HFF-Myc (cell line): ENCODE measurements around the gene AMOTL1.
A peak's percentile ranks its signal among the peaks of the same experiment; 100 is the strongest.

Experiments
- DNase-seq: peaks from one replicate; pipeline ENCODE4 v3.0.0-alpha.2; 2011; ENCODE audit warnings: low read depth; ENCODE audit errors: extremely low read depth
- H3K4me3 ChIP-seq: replicated peaks from 2 replicates; pipeline ENCODE4 v1.5.1; 2011; ENCODE audit warnings: low read depth, mild to moderate bottlenecking, control low read depth, low read length
- TF ChIP-seq, protein P1 (sequence below): IDR thresholded peaks from 2 replicates; pipeline ENCODE4 v1.5.1; 2012; ENCODE audit warnings: mild to moderate bottlenecking, low read depth, low read length, control low read depth; ENCODE audit errors: missing control alignments

The AMOTL1 gene

DNA sequence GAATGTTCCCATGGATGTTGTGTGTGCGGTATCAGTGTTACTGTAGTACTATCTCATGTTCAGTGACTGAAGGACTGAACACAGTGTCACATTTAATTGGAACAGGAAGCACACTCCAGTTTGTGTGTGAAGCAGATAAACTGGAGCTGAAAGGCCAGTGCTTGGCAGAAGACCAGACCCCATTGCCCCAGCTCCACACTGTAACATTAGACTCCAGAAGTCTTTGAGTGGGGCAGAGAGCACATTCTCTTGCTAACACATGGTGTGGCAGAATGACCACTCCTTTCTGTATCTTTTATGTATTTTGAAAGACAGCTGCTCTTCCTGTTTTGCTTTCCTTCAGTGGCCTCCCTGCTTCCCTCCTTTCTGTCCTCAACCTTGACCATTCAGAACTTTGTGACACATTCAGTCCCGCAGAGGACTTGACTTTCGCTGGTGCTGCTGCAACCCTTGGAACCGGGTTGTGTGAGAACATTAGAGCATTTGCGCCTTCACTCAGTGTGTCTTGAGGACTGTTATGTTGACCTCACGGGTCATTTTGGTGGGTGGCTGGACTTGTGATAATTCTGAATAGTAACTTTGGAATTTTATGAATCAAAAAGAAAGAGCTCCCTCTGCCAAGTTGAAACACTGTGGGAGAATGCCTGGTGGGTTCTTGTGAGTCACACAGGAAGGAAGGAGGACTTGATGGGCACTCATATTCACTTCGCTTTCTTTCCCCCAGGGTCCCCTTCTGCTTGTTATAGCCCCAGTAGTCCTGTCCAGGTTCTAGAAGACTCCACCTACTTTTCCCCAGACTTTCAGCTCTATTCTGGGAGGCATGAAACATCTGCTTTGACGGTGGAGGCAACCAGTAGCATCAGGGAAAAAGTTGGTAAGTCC is 26.4 kb downstream of the AMOTL1 start:
- peak; percentile 88 for DNase-seq
- peak overlapping the region; percentile 6 for H3K4me3 ChIP-seq
- TF ChIP-seq, protein P1, sequence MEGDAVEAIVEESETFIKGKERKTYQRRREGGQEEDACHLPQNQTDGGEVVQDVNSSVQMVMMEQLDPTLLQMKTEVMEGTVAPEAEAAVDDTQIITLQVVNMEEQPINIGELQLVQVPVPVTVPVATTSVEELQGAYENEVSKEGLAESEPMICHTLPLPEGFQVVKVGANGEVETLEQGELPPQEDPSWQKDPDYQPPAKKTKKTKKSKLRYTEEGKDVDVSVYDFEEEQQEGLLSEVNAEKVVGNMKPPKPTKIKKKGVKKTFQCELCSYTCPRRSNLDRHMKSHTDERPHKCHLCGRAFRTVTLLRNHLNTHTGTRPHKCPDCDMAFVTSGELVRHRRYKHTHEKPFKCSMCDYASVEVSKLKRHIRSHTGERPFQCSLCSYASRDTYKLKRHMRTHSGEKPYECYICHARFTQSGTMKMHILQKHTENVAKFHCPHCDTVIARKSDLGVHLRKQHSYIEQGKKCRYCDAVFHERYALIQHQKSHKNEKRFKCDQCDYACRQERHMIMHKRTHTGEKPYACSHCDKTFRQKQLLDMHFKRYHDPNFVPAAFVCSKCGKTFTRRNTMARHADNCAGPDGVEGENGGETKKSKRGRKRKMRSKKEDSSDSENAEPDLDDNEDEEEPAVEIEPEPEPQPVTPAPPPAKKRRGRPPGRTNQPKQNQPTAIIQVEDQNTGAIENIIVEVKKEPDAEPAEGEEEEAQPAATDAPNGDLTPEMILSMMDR = no peak

DNA sequence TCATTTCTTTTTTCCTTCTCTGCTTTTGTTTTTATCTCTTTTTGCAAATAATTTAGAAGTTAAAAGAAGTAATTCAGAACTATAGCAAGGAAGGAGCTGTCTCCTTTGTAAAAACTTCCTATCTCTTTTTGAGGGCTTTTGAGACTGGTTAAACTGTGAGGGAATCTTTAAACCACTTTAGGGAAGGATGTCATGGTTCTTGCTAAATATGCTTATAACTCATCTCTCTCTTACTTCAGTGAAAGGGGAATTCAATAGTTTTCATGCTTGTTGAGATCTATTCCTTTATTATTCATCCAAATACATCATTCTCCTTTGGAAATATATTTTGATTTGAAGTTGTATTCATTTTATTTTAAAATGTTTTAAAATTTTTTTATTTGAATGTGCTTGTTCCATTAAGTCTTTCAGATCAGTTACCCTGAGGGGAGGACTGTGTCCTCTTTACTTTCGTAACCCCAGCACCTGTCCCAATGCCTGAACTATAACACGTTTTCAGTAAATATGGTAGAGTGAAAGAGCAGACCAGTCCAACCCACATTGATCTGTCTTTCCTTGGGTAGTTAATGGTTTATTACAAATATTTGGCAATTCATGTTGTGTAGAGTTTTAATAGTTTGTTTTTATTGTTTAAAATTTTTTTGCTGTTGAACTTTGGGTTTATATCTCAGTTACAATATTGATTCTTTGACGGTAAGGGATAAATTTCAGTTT is 27.5 kb downstream of the AMOTL1 start:
- DNase-seq = no peak
- TF ChIP-seq, protein P1 = no peak
- peak overlapping the region; percentile 6; the same call in 1 of the 2 replicates for H3K4me3 ChIP-seq

DNA sequence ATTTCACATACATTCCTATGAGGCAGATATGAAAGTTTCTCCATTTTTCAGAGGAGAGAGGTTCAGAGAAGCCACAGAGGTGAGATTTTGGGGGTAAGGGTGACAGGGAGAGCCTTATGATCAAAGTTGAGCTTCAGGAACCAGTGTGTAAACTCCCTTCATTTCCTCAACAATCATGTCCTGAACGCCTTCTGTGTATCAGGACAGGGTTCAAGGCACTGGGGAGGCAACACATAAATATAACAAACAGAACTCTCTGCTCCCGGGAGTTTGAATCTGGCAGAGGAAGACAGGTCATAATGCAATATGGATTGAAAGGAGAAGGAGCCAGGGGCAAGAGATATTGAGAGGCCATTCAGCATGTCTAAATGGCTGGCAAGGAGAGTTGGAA is 28.0 kb downstream of the AMOTL1 start:
- no peak overlapping the region for H3K4me3 ChIP-seq
- TF ChIP-seq, protein P1 = no peak
- DNase-seq = no peak

DNA sequence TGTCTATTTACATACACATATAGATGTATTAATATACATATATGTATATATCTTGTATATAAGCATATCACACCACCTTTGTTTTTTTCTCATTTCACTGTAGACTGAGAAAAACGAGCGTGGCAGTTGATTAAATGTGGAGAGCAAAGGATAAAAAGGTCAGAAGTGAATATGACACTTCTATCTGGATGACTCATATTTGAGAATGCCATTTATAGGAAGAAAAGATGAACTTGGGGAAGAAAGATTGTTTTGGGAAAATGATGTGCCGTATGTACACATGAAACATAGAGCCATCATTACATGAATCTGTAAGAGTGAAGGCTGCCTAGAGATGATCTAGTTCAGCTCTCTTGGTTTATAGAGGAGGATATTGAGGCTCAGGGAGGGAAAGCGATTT is 28.7 kb downstream of the AMOTL1 start:
- no peak for DNase-seq
- TF ChIP-seq, protein P1 = no peak
- H3K4me3 ChIP-seq = no peak overlapping the region

DNA sequence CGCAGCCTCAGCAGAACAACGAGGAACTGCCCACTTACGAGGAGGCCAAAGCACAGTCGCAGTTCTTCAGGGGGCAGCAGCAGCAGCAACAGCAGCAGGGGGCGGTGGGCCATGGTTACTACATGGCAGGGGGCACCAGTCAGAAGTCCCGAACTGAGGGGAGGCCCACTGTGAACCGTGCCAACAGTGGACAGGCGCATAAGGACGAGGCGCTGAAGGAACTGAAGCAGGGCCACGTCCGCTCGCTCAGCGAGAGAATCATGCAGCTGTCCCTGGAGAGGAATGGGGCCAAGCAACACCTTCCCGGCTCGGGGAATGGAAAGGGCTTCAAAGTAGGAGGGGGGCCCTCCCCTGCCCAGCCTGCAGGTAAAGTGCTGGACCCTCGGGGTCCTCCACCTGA is 31.6 kb downstream of the AMOTL1 start:
- DNase-seq = no peak
- no peak overlapping the region for H3K4me3 ChIP-seq
- TF ChIP-seq, protein P1 = no peak

DNA sequence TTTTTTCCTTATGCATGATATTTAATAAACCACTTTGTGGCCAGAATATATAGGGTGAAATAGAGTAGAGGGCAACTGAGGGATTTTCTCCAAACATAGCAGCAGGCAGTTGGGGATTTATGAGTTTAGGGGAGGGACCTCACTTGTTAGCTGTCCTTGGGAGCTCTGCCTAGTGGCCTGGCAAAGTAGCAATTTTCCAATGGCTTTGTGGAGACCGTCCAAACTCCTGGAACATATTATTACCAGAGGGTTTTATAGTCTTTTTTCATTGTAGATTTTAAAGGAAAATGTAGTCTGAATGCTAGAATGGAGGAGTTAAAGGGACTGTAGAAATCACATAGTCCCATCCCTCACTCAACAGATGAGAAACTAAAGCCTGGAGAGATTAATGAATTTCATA is 32.3 kb downstream of the AMOTL1 start:
- H3K4me3 ChIP-seq = no peak overlapping the region
- DNase-seq = no peak
- TF ChIP-seq, protein P1 = no peak
